WTC11 (cell line): Measurements from ENCODE around the gene EEF1A1. TPM values are rescaled to one million over a fixed set of nuclear protein-coding genes. Genes with fewer than 3 reads are reported as not detected.
A peak's percentile ranks its signal among the peaks of the same experiment; 100 is the strongest.

ENCODE experiments used
- ATAC-seq: fragments of 200-7000 bp; cut with Tn5 transposase; 2 replicates; pipeline ENCODE4 v1.10.0; 2021; ENCODE audit warnings: mild to moderate bottlenecking, moderate library complexity
- CTCF ChIA-PET: fragments of 300-600 bp; sonication (Branson Sonifier 250); formaldehyde crosslinking; loops from one replicate; lab custom pipeline; 2021; ENCODE audit warnings: antibody characterized with exemption; lab: Charles Lee
- POLR2A ChIA-PET: fragments of 350-600 bp; sonication (Branson Sonifier 250); formaldehyde crosslinking; loops from one replicate; lab custom pipeline; 2021; ENCODE audit warnings: antibody characterized with exemption; lab: Charles Lee
- DNase-seq: peaks from one replicate; pipeline ENCODE4 v3.0.0; 2021; ENCODE audit warnings: low spot score
- H3K27ac Mint-ChIP-seq: 2 replicates; pipeline ENCODE4 v1.8.0; 2021; ENCODE audit warnings: mixed read lengths
- H3K27me3 Mint-ChIP-seq: 2 replicates; pipeline ENCODE4 v1.8.0; 2021; ENCODE audit warnings: low read depth, mild to moderate bottlenecking, moderate library complexity, mixed read lengths
- H3K36me3 Mint-ChIP-seq: 2 replicates; pipeline ENCODE4 v1.8.0; 2021; ENCODE audit warnings: mixed read lengths
- H3K4me1 Mint-ChIP-seq: 2 replicates; pipeline ENCODE4 v1.8.0; 2022; ENCODE audit warnings: mixed read lengths
- H3K4me3 Mint-ChIP-seq: 2 replicates; pipeline ENCODE4 v1.8.0; 2021; ENCODE audit warnings: mild to moderate bottlenecking, moderate library complexity, mixed read lengths
- H3K9me3 Mint-ChIP-seq: 2 replicates; pipeline ENCODE4 v1.8.0; 2021; ENCODE audit warnings: mixed read lengths
- ATF1 ChIP-seq: sonication (generic); formaldehyde crosslinking; IDR thresholded peaks from 2 replicates; pipeline ENCODE4 v1.8.1; 2023; ENCODE audit warnings: mild to moderate bottlenecking, moderate library complexity, missing genetic modification reagents
- ATF2 ChIP-seq: sonication (generic); formaldehyde crosslinking; IDR thresholded peaks from 2 replicates; pipeline ENCODE4 v1.8.1; 2022; ENCODE audit warnings: low read depth, missing genetic modification reagents, borderline replicate concordance
- CDX4 ChIP-seq: fragments of 250-450 bp; sonication (Bioruptor Pico); IDR thresholded peaks from 2 replicates; pipeline ENCODE4 v1.9.0; 2021; ENCODE audit warnings: moderate library complexity, mild to moderate bottlenecking, inconsistent platforms, borderline replicate concordance
- E2F1 ChIP-seq: sonication (generic); formaldehyde crosslinking; IDR thresholded peaks from 2 replicates; pipeline ENCODE4 v1.8.0; 2022; ENCODE audit warnings: mild to moderate bottlenecking, missing genetic modification reagents
- FOXK1 ChIP-seq: sonication (generic); formaldehyde crosslinking; IDR thresholded peaks from 2 replicates; pipeline ENCODE4 v1.8.0; 2022; ENCODE audit warnings: mild to moderate bottlenecking, moderate library complexity, missing genetic modification reagents
- GABPB1 ChIP-seq: sonication (generic); formaldehyde crosslinking; IDR thresholded peaks from 2 replicates; pipeline ENCODE4 v1.8.1; 2023; ENCODE audit warnings: mild to moderate bottlenecking, missing genetic modification reagents
- HMGA2 ChIP-seq: fragments of 250-450 bp; sonication (Bioruptor Pico); IDR thresholded peaks from 2 replicates; pipeline ENCODE4 v1.4.0; 2021; ENCODE audit warnings: mild to moderate bottlenecking, moderate library complexity
- HMGXB4 ChIP-seq: sonication (generic); formaldehyde crosslinking; IDR thresholded peaks from 2 replicates; pipeline ENCODE4 v1.8.1; 2023; ENCODE audit warnings: mild to moderate bottlenecking, moderate library complexity, missing genetic modification reagents
- IRF1 ChIP-seq: sonication (generic); formaldehyde crosslinking; IDR thresholded peaks from 2 replicates; pipeline ENCODE4 v1.8.0; 2023; ENCODE audit warnings: missing genetic modification reagents
- JUN ChIP-seq: sonication (generic); formaldehyde crosslinking; IDR thresholded peaks from 2 replicates; pipeline ENCODE4 v1.8.0; 2023; ENCODE audit warnings: mild to moderate bottlenecking, missing genetic modification reagents
- MAX ChIP-seq: sonication (generic); formaldehyde crosslinking; IDR thresholded peaks from 2 replicates; pipeline ENCODE4 v1.8.0; 2022; ENCODE audit warnings: mild to moderate bottlenecking, missing genetic modification reagents
- OVOL2 ChIP-seq: fragments of 250-450 bp; sonication (Bioruptor Pico); IDR thresholded peaks from 2 replicates; pipeline ENCODE4 v1.9.0; 2021; ENCODE audit warnings: mild to moderate bottlenecking, borderline replicate concordance
- TEAD4 ChIP-seq: sonication (generic); formaldehyde crosslinking; IDR thresholded peaks from 2 replicates; pipeline ENCODE4 v1.8.0; 2022; ENCODE audit warnings: mild to moderate bottlenecking, missing genetic modification reagents
- ZBTB21 ChIP-seq: sonication (generic); formaldehyde crosslinking; IDR thresholded peaks from 2 replicates; pipeline ENCODE4 v1.8.1; 2023; ENCODE audit warnings: mild to moderate bottlenecking, missing genetic modification reagents, borderline replicate concordance
- ZNF121 ChIP-seq: sonication (generic); formaldehyde crosslinking; IDR thresholded peaks from 2 replicates; pipeline ENCODE4 v1.8.0; 2023; ENCODE audit warnings: missing genetic modification reagents
- ZNF396 ChIP-seq: fragments of 250-450 bp; sonication (Bioruptor Pico); IDR thresholded peaks from 2 replicates; pipeline ENCODE4 v1.8.0; 2021; ENCODE audit warnings: mild to moderate bottlenecking, moderate library complexity, borderline replicate concordance
- ZNF423 ChIP-seq: fragments of 250-450 bp; sonication (Bioruptor Pico); IDR thresholded peaks from 2 replicates; pipeline ENCODE4 v2.1.2; 2022; ENCODE audit warnings: mild to moderate bottlenecking, moderate library complexity
- ZNF425 ChIP-seq: fragments of 250-450 bp; sonication (Bioruptor Pico); conservative IDR thresholded peaks from 2 replicates; pipeline ENCODE4 v1.9.0; 2021; ENCODE audit warnings: mild to moderate bottlenecking
- ZSCAN18 ChIP-seq: fragments of 250-450 bp; sonication (Bioruptor Pico); IDR thresholded peaks from 2 replicates; pipeline ENCODE4 v2.1.2; 2022; ENCODE audit warnings: mild to moderate bottlenecking, moderate library complexity
- total RNA-seq: library from RNA; stranded (reverse); gene quantifications from 3 replicates; pipeline ENCODE4 v1.2.3, GENCODE V29; 2021

EEF1A1 gene
- total RNA-seq, 1 experiment from 2014 or later = 11,564 TPM

- POLR2A ChIA-PET = interaction anchor here (0.8 to 1.6 kb wide), 5 partner anchors 21 to 47 kb away, joined by 3 to 4 read pairs (median 3); no protein-coding TSS in a partner anchor
- ATAC-seq = peak; percentile 95
- Mint-ChIP-seq H3K4me1 (peaks cover 26% of the 10 kb centered on the region), H3K36me3 (no peaks in the 10 kb centered on the region), H3K27ac (no peak overlapping the region), H3K4me3 (no peak overlapping the region; the same call in 1 of the 2 replicates), H3K9me3 (no peaks in the 10 kb centered on the region), H3K27me3 (no peaks in the 10 kb centered on the region)
- no peak for DNase-seq
- CTCF ChIA-PET = interaction anchor here (0.6 to 3.2 kb wide), 9 partner anchors 10 to 94 kb away, joined by 3 to 41 read pairs (median 4); partner anchors contain the start of gene SLC17A5
- TF ChIP-seq OVOL2 (CRISPR knock-in tag) (no peak), CDX4 (no peak), E2F1 (CRISPR knock-in tag) (no peak), ZBTB21 (CRISPR knock-in tag) (no peak), ZNF396 (CRISPR knock-in tag) (no peak), ATF2 (no peak), ZNF425 (no peak), ZNF423 (CRISPR knock-in tag) (no peak), ZSCAN18 (CRISPR knock-in tag) (no peak), MAX (CRISPR knock-in tag) (no peak), GABPB1 (CRISPR knock-in tag) (no peak), ZNF121 (CRISPR knock-in tag) (no peak), HMGA2 (CRISPR knock-in tag) (no peak), IRF1 (CRISPR knock-in tag) (no peak), FOXK1 (CRISPR knock-in tag) (no peak), JUN (CRISPR knock-in tag) (no peak), ATF1 (CRISPR knock-in tag) (no peak), TEAD4 (CRISPR knock-in tag) (no peak), HMGXB4 (no peak)
Observed at GRCh38 chr6:73558624-73559398, 38.0 kb upstream of the EEF1A1 start.
